ENCODE measurements around the gene HJV.

DNA sequence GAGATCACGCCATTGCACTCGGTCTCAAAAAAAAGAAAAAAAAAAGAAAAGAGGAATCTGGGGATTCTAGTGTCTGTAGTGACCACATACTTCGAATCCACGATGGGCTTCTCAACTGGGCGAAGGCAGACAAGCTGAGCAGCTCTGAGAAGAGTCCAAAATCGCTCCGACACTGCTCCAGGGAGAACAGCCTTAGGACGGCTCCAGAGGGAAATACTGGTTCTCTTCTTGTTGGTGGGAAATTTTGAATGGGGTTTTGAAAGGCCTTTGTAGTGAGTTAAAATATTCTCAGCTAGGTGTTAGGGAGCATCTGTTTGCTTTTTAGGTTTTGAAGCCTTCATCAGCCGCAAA, 18.3 kb upstream of the HJV start:
- no peak for TF ChIP-seq POLR2A (IDR thresholded peaks at IDR 0.05)
- no peak for TF ChIP-seq POLR2AphosphoS5 (IDR thresholded peaks at IDR 0.05)
